Activated B cell treated with CpG ODN at 0.5 μM for 24 hours (primary cell): ENCODE measurements around the gene UBE2R2. TPM values are rescaled to one million over a fixed set of nuclear protein-coding genes. Genes with fewer than 3 reads are reported as not detected.

Source experiments
- ATAC-seq: fragments of 200-7000 bp; cut with Tn5 transposase; one replicate; pipeline ENCODE4 v1.10.0; 2021; ENCODE audit warnings: low read depth, mild to moderate bottlenecking, moderate library complexity
- CTCF ChIA-PET: fragments of 350-600 bp; sonication (Branson Sonifier 250); formaldehyde crosslinking; loops from one replicate; lab custom pipeline; 2021; ENCODE audit warnings: antibody characterized with exemption; lab: Charles Lee
- POLR2A ChIA-PET: fragments of 350-600 bp; sonication (Branson Sonifier 250); formaldehyde crosslinking; loops from one replicate; lab custom pipeline; 2021; ENCODE audit warnings: antibody characterized with exemption; lab: Charles Lee
- DNase-seq: peaks from one replicate; pipeline ENCODE4 v3.0.0; 2022
- H3K27ac Mint-ChIP-seq: one replicate; pipeline ENCODE4 v1.8.0; 2020; ENCODE audit warnings: mixed read lengths
- H3K27me3 Mint-ChIP-seq: one replicate; pipeline ENCODE4 v1.8.0; 2021; ENCODE audit warnings: mixed read lengths
- H3K36me3 Mint-ChIP-seq: one replicate; pipeline ENCODE4 v1.8.0; 2021; ENCODE audit warnings: low read depth, mixed read lengths
- H3K4me1 Mint-ChIP-seq: one replicate; pipeline ENCODE4 v1.8.0; 2021; ENCODE audit warnings: mixed read lengths
- H3K4me3 Mint-ChIP-seq: one replicate; pipeline ENCODE4 v1.8.0; 2020; ENCODE audit warnings: mild to moderate bottlenecking, mixed read lengths
- H3K9me3 Mint-ChIP-seq: one replicate; pipeline ENCODE4 v1.8.0; 2020; ENCODE audit warnings: mixed read lengths
- CTCF ChIP-seq: fragments of 200-600 bp; IDR thresholded peaks from one replicate; pipeline ENCODE4 v1.8.0; 2022; ENCODE audit warnings: antibody characterized with exemption, mild to moderate bottlenecking
- intact Hi-C: fragments of 100-400 bp; cut with micrococcal nuclease; formaldehyde crosslinking; loops from one replicate; pipeline ENCODE4 v1.15.1; 2024
- total RNA-seq: library from RNA; stranded (reverse); gene quantifications from 2 replicates; pipeline ENCODE4 v1.2.3, GENCODE V29; 2022

Gene UBE2R2
- total RNA-seq, 1 donor from 2014 or later = 28.9 TPM

GRCh38 chr9:33917036-33917435 is 100.1 kb downstream of the UBE2R2 start:
- ChIA-PET CTCF (no interaction called here), POLR2A (no interaction called here)
- DNase-seq (no peak), ATAC-seq (no peak)
- TF ChIP-seq CTCF = no peak
- Mint-ChIP-seq H3K36me3 (peaks cover 90% of the 10 kb centered on the region), H3K9me3 (no peaks in the 10 kb centered on the region), H3K27me3 (no peaks in the 10 kb centered on the region), H3K27ac (no peak overlapping the region), H3K4me1 (no peaks in the 10 kb centered on the region), H3K4me3 (no peak overlapping the region)
- intact Hi-C loops = no loop called here

GRCh38 chr9:33919276-33919897 is 102.4 kb downstream of the UBE2R2 start:
- Mint-ChIP-seq H3K27me3 (no peaks in the 10 kb centered on the region), H3K27ac (no peak overlapping the region), H3K9me3 (no peaks in the 10 kb centered on the region), H3K4me1 (no peaks in the 10 kb centered on the region), H3K4me3 (no peak overlapping the region), H3K36me3 (peaks cover 93% of the 10 kb centered on the region)
- ChIA-PET POLR2A (no interaction called here), CTCF (no interaction called here)
- TF ChIP-seq CTCF = no peak
- no peak for ATAC-seq
- intact Hi-C loops = no loop called here
- no peak for DNase-seq

DNA sequence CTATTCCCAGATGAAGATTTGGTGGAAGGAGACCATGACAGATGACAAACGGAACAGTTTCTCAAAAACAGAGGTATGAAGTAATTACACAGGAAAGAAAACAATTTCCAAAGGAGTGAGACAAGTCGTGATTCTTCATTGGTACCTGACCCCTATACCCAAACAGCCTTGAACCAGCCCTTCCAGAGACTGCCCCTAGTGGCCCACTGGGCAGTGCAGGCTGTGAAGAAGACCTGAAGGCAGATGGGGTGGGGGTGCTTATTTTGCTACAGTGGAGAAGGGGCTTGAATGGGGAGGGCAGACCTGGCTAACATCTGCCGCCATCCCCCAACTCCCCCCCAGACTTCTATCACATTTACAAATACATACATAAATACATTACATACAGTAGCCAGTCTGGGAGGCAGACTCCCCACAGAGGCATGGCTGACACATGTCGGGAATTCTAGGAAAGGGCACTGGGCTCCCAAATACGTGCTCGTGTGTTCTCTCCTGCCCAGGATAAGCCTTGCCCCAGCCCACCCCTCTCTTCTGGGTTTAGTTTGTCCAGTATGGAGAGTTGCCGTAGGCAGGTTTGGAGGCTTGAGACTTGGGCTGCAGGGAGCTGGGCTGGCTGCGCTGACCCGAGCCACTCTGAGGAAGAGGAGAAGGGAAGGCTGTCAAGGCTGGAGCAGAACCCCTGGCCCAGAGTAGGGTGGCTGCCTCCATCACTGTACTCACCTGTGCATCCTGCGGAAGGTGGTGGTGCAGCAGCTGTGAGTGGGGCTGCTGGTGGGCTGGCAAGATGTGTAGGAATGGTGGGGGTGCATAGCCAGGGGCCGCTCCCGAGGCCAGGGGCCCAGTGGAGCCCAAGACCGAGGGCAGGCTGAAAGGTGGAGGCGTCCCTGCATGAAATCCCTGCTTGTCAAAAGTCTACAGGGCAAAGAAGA is 105.3 kb downstream of the UBE2R2 start:
- POLR2A ChIA-PET = no interaction called here
- Mint-ChIP-seq H3K9me3 (no peaks in the 10 kb centered on the region), H3K27ac (no peak overlapping the region)

GRCh38 chr9:33923079-33923478 is 106.1 kb downstream of the UBE2R2 start:
- Mint-ChIP-seq H3K9me3 (no peaks in the 10 kb centered on the region), H3K36me3 (peaks cover 94% of the 10 kb centered on the region), H3K4me1 (no peaks in the 10 kb centered on the region), H3K27ac (no peak overlapping the region), H3K27me3 (no peaks in the 10 kb centered on the region), H3K4me3 (no peak overlapping the region)
- intact Hi-C loops = loop anchor here (5.0 kb wide), 1 partner anchor 111 kb away; no protein-coding TSS in a partner anchor
- ChIA-PET POLR2A (no interaction called here), CTCF (no interaction called here)
- DNase-seq = no peak
- no peak for ATAC-seq
- TF ChIP-seq CTCF = no peak

More for the DNA sequence above, 105.3 kb downstream of the UBE2R2 start:
- Mint-ChIP-seq H3K4me3 (no peak overlapping the region), H3K27me3 (no peaks in the 10 kb centered on the region), H3K36me3 (peaks cover 94% of the 10 kb centered on the region), H3K4me1 (no peaks in the 10 kb centered on the region)
- intact Hi-C loops = loop anchor here (5.0 kb wide), 1 partner anchor 110 kb away; no protein-coding TSS in a partner anchor
- CTCF ChIA-PET = interaction anchor here (1.0 to 1.2 kb wide), 2 partner anchors 29 to 108 kb away, joined by 3 to 6 read pairs; no protein-coding TSS in a partner anchor
- DNase-seq (no peak), ATAC-seq (no peak)
- no peak for TF ChIP-seq CTCF
